ENCODE data around the gene MEF2B.

DNA sequence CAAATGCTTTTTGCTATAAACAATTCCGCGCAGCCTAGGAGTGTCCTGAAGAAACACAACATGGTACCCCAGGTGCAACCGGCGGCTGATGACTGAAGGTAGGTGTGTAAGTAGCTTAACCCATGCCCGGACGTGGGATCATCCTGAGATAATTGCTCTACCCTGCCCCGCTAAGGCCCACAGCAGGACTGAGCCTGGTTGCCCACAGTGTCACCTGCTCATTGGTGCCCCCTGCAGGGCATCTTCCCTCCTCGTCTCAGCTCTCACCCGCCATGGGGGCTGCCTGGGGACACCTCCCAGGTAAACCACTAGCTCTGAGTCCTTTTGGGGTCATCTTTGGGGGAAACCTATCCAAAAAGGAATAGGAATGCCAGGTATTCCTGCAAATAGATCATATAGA is 54.1 kb downstream of the MEF2B start:
- TF ChIP-seq EP300 (IDR thresholded peaks at IDR 0.05) (no peak), POLR2A (IDR thresholded peaks at IDR 0.05) (no peak)
